H9 (cell line): ENCODE measurements around the gene NOP16. TPM values are rescaled to one million over a fixed set of nuclear protein-coding genes. Genes with fewer than 3 reads are reported as not detected.

ENCODE experiments used
- DNase-seq: peaks from one replicate; pipeline ENCODE4 v3.0.0-alpha.2; 2017
- H2AFZ ChIP-seq: one replicate; pipeline ENCODE4 v1.6.1; 2013; ENCODE audit warnings: mild to moderate bottlenecking, low read length, control low read depth, moderate library complexity
- H2AK5ac ChIP-seq: 2 replicates; pipeline ENCODE4 v1.6.1; 2013; ENCODE audit warnings: low read length, control low read depth, mixed read lengths; ENCODE audit not compliant: insufficient read length
- H2BK120ac ChIP-seq: one replicate; pipeline ENCODE4 v1.6.1; 2013; ENCODE audit warnings: low read depth, mild to moderate bottlenecking, low read length, control low read depth, inconsistent platforms; ENCODE audit not compliant: poor library complexity, severe bottlenecking
- H2BK12ac ChIP-seq: 2 replicates; pipeline ENCODE4 v1.6.1; 2013; ENCODE audit warnings: low read length, control low read depth, mixed read lengths, low read depth; ENCODE audit not compliant: insufficient read length
- H2BK15ac ChIP-seq: 2 replicates; pipeline ENCODE4 v1.6.1; 2013; ENCODE audit warnings: low read depth, low read length, control low read depth
- H2BK20ac ChIP-seq: one replicate; pipeline ENCODE4 v1.6.1; 2013; ENCODE audit warnings: low read depth, mild to moderate bottlenecking, low read length, control low read depth, inconsistent platforms; ENCODE audit not compliant: poor library complexity, severe bottlenecking
- H2BK5ac ChIP-seq: 2 replicates; pipeline ENCODE4 v1.6.1; 2013; ENCODE audit warnings: low read length, control low read depth, mixed read lengths; ENCODE audit not compliant: insufficient read length
- H3K14ac ChIP-seq: 2 replicates; pipeline ENCODE4 v1.6.1; 2013; ENCODE audit warnings: low read length, control low read depth; ENCODE audit not compliant: insufficient read depth
- H3K18ac ChIP-seq: 2 replicates; pipeline ENCODE4 v1.6.1; 2013; ENCODE audit warnings: low read depth, mild to moderate bottlenecking, mixed read lengths, low read length, control low read depth; ENCODE audit not compliant: insufficient read length
- H3K23ac ChIP-seq: 2 replicates; pipeline ENCODE4 v1.6.1; 2013; ENCODE audit warnings: low read length, control low read depth, mixed read lengths, low read depth; ENCODE audit not compliant: insufficient read length
- H3K23me2 ChIP-seq: 2 replicates; pipeline ENCODE4 v1.6.1; 2013; ENCODE audit warnings: low read depth, mild to moderate bottlenecking, mixed read lengths, low read length, control low read depth; ENCODE audit not compliant: insufficient read length, poor library complexity, severe bottlenecking
- H3K27ac ChIP-seq: 2 replicates; pipeline ENCODE4 v1.5.1; 2013; ENCODE audit warnings: low read length, control low read depth, mixed read lengths, low read depth; ENCODE audit not compliant: insufficient read length
- H3K27me3 ChIP-seq: 2 replicates; pipeline ENCODE4 v1.6.1; 2013; ENCODE audit warnings: low read length, control low read depth, inconsistent platforms; ENCODE audit not compliant: insufficient read depth
- H3K4ac ChIP-seq: 2 replicates; pipeline ENCODE4 v1.6.1; 2013; ENCODE audit warnings: low read depth, mild to moderate bottlenecking, control low read depth, inconsistent platforms, low read length, moderate library complexity
- H3K4me1 ChIP-seq: 2 replicates; pipeline ENCODE4 v1.6.1; 2013; ENCODE audit warnings: low read length, control low read depth, inconsistent platforms; ENCODE audit not compliant: insufficient read depth
- H3K4me2 ChIP-seq: 2 replicates; pipeline ENCODE4 v1.6.1; 2013; ENCODE audit warnings: low read length, control low read depth, mixed read lengths; ENCODE audit not compliant: insufficient read length, insufficient read depth
- H3K56ac ChIP-seq: 2 replicates; pipeline ENCODE4 v1.6.1; 2013; ENCODE audit warnings: low read depth, mild to moderate bottlenecking, mixed read lengths, low read length, control low read depth; ENCODE audit not compliant: insufficient read length
- H3K79me1 ChIP-seq: 2 replicates; pipeline ENCODE4 v1.6.1; 2013; ENCODE audit warnings: low read depth, mild to moderate bottlenecking, moderate library complexity, low read length, control low read depth, inconsistent platforms; ENCODE audit not compliant: insufficient read depth, poor library complexity, severe bottlenecking
- H3K79me2 ChIP-seq: 2 replicates; pipeline ENCODE4 v1.6.1; 2013; ENCODE audit warnings: low read length, control low read depth, inconsistent platforms; ENCODE audit not compliant: insufficient read depth
- H3K9ac ChIP-seq: 2 replicates; pipeline ENCODE4 v1.6.1; 2013; ENCODE audit warnings: low read length, control low read depth, mixed read lengths; ENCODE audit not compliant: insufficient read length; ENCODE audit errors: extremely low read depth
- H3K9me3 ChIP-seq: one replicate; pipeline ENCODE4 v1.6.1; 2013; ENCODE audit warnings: low read depth, low read length, inconsistent platforms; ENCODE audit not compliant: control insufficient read depth
- H3T11ph ChIP-seq: one replicate; pipeline ENCODE4 v1.6.1; 2013; ENCODE audit warnings: mild to moderate bottlenecking, low read length, control low read depth, inconsistent platforms
- H4K20me1 ChIP-seq: one replicate; pipeline ENCODE4 v1.6.1; 2013; ENCODE audit not compliant: control insufficient read depth, insufficient read length, insufficient read depth
- H4K5ac ChIP-seq: 2 replicates; pipeline ENCODE4 v1.6.1; 2013; ENCODE audit warnings: low read depth, mild to moderate bottlenecking, mixed read lengths, low read length, control low read depth; ENCODE audit not compliant: insufficient read length
- H4K8ac ChIP-seq: replicated peaks from 2 replicates; pipeline ENCODE4 v1.6.1; 2013; ENCODE audit warnings: low read length, control low read depth, mixed read lengths, low read depth; ENCODE audit not compliant: insufficient read length
- H4K91ac ChIP-seq: 2 replicates; pipeline ENCODE4 v1.6.1; 2013; ENCODE audit warnings: low read depth, mild to moderate bottlenecking, moderate library complexity, mixed read lengths, low read length, control low read depth; ENCODE audit not compliant: insufficient read length
- H3K27ac Mint-ChIP-seq, 3 experiments: 2 replicates in 2 of 3; 3 replicates in 1 of 3; pipeline ENCODE4 v1.8.0; 2020 to 2021; ENCODE audit warnings: mixed read lengths in 3 of 3, mild to moderate bottlenecking in 1 of 3, moderate library complexity in 1 of 3
- H3K27me3 Mint-ChIP-seq: 2 replicates; pipeline ENCODE4 v1.8.0; 2021; ENCODE audit warnings: low read depth, mild to moderate bottlenecking, moderate library complexity, mixed read lengths
- H3K36me3 Mint-ChIP-seq, 3 experiments: 2 replicates in 2 of 3; 3 replicates in 1 of 3; pipeline ENCODE4 v1.8.0; 2020 to 2021; ENCODE audit warnings: low read depth in 3 of 3, mixed read lengths in 3 of 3; ENCODE audit not compliant: insufficient read depth in 1 of 3
- H3K4me1 Mint-ChIP-seq, 2 experiments: 2 replicates each; pipeline ENCODE4 v1.8.0; 2020; ENCODE audit warnings: mixed read lengths in 2 of 2
- H3K4me3 Mint-ChIP-seq, 2 experiments: 2 replicates in 1 of 2; 3 replicates in 1 of 2; pipeline ENCODE4 v1.8.0; 2020 to 2021; ENCODE audit warnings: mild to moderate bottlenecking in 2 of 2, mixed read lengths in 2 of 2, moderate library complexity in 1 of 2
- H3K9me3 Mint-ChIP-seq, 2 experiments: 2 replicates in 1 of 2; 3 replicates in 1 of 2; pipeline ENCODE4 v1.8.0; 2020; ENCODE audit warnings: mild to moderate bottlenecking in 2 of 2, mixed read lengths in 2 of 2, moderate library complexity in 1 of 2
- CTCF ChIP-seq: fragments of 200-600 bp; sonication (generic); conservative IDR thresholded peaks from 3 replicates; pipeline ENCODE4 v1.8.0; 2021; ENCODE audit warnings: antibody characterized with exemption, mild to moderate bottlenecking
- WGBS: extraction: QIAGEN DNeasy Blood & Tissue Kit; methylation state at CpG from one replicate; pipeline ENCODE4 v1.1.7; 2013; ENCODE audit warnings: missing lambda C conversion rate, low lambda C conversion rate, mixed read lengths; ENCODE audit not compliant: insufficient read length; ENCODE audit errors: extremely low coverage; 5-methylcytosine and 5-hydroxymethylcytosine counted together
- total RNA-seq: library from RNA; stranded (reverse); gene quantifications from 2 replicates; pipeline ENCODE4 v1.2.1, GENCODE V29; 2021

Gene NOP16
- total RNA-seq, 1 experiment from 2014 or later: 114 TPM

GRCh38 chr5:176369934-176370711 lies 18.3 kb downstream of the NOP16 start:
- peaks cover 19% of the 10 kb centered on the region for H3K27me3 Mint-ChIP-seq
- H2BK20ac ChIP-seq: no peak overlapping the region
- no peak overlapping the region for H2BK120ac ChIP-seq
- H3K27ac Mint-ChIP-seq: 0 out of 7 replicates have a peak overlapping the region, but pooled peaks of 1 of the 3 experiments have one; percentile 40
- H3K79me1 ChIP-seq: no peaks in the 10 kb centered on the region
- no peak overlapping the region for H3K4me3 Mint-ChIP-seq
- peaks cover 13% of the 10 kb centered on the region for H3K23me2 ChIP-seq
- no peak overlapping the region for H2BK12ac ChIP-seq
- H4K5ac ChIP-seq: no peak overlapping the region
- H4K20me1 ChIP-seq: no peaks in the 10 kb centered on the region
- no peak overlapping the region for H4K91ac ChIP-seq
- H3K9me3 ChIP-seq: no peaks in the 10 kb centered on the region
- H3K4me1 ChIP-seq: no peaks in the 10 kb centered on the region
- H3T11ph ChIP-seq: no peak overlapping the region
- H3K14ac ChIP-seq: no peak overlapping the region
- peaks cover 4 to 7% of the 10 kb centered on the region in 2 experiments for H3K4me1 Mint-ChIP-seq
- H3K9ac ChIP-seq: no peak overlapping the region
- no peak overlapping the region for H3K27ac ChIP-seq
- H3K4me2 ChIP-seq: no peak overlapping the region
- TF ChIP-seq CTCF: no peak
- no peaks in the 10 kb centered on the region for H3K9me3 Mint-ChIP-seq
- no CpG with 5 or more reads among the region's 8 CpGs for WGBS
- H4K8ac ChIP-seq: no peak overlapping the region
- no peak for DNase-seq
- H3K4ac ChIP-seq: no peak overlapping the region
- H3K27me3 ChIP-seq: peaks cover 3% of the 10 kb centered on the region; the same call in 1 of the 2 replicates
- H3K18ac ChIP-seq: no peak overlapping the region
- no peak overlapping the region for H2AFZ ChIP-seq
- no peak overlapping the region for H2AK5ac ChIP-seq
- H2BK5ac ChIP-seq: no peak overlapping the region
- H3K23ac ChIP-seq: no peak overlapping the region
- no peaks in the 10 kb centered on the region for H3K79me2 ChIP-seq
- no peak overlapping the region for H3K56ac ChIP-seq
- peaks cover 9 to 25% (median 12%) of the 10 kb centered on the region in 3 experiments for H3K36me3 Mint-ChIP-seq
- H2BK15ac ChIP-seq: no peak overlapping the region
